Measurements from ENCODE around the gene RGS5.

The RGS5 gene

GRCh38 chr1:163178628-163179027 lies 24.1 kb downstream of the RGS5 start:
- DNase-seq = no peak

- no peak for DNase-seq
Measured at GRCh38 chr1:163176797-163177196, 25.9 kb downstream of the RGS5 start.

GRCh38 chr1:163174524-163175437 lies 27.9 kb downstream of the RGS5 start:
- peak; percentile 14 for DNase-seq

GRCh38 chr1:163173121-163173520 lies 29.6 kb downstream of the RGS5 start:
- no peak for DNase-seq

GRCh38 chr1:163172596-163172995 lies 30.1 kb downstream of the RGS5 start:
- no peak for DNase-seq

GRCh38 chr1:163171826-163172225 lies 30.9 kb downstream of the RGS5 start:
- DNase-seq = no peak

- DNase-seq = no peak
Measured at GRCh38 chr1:163170975-163171676, 31.6 kb downstream of the RGS5 start.

- no peak for DNase-seq
Measured at GRCh38 chr1:163170331-163170730, 32.4 kb downstream of the RGS5 start.

GRCh38 chr1:163169553-163169952 lies 33.2 kb downstream of the RGS5 start:
- no peak for DNase-seq

- DNase-seq = no peak
Measured at GRCh38 chr1:163168053-163168452, 34.7 kb downstream of the RGS5 start.

GRCh38 chr1:163166886-163167555 lies 35.7 kb downstream of the RGS5 start:
- no peak for DNase-seq

- DNase-seq = no peak
Measured at GRCh38 chr1:163165119-163165518, 37.6 kb downstream of the RGS5 start.

- no peak for DNase-seq
Measured at GRCh38 chr1:163163881-163164582, 38.7 kb downstream of the RGS5 start.

- DNase-seq = no peak
Measured at GRCh38 chr1:163163163-163163562, 39.6 kb downstream of the RGS5 start.

- DNase-seq = no peak
Measured at GRCh38 chr1:163162381-163162914, 40.3 kb downstream of the RGS5 start.

GRCh38 chr1:163161841-163162240 lies 40.9 kb downstream of the RGS5 start:
- DNase-seq = no peak

GRCh38 chr1:163161337-163161736 lies 41.4 kb downstream of the RGS5 start:
- DNase-seq = no peak

GRCh38 chr1:163155606-163156005 lies 47.1 kb downstream of the RGS5 start:
- no peak for DNase-seq

- DNase-seq = no peak
Measured at GRCh38 chr1:163148911-163149310, 53.8 kb downstream of the RGS5 start.

GRCh38 chr1:163147019-163147418 lies 55.7 kb downstream of the RGS5 start:
- no peak for DNase-seq

GRCh38 chr1:163145435-163145834 lies 57.3 kb downstream of the RGS5 start:
- DNase-seq = no peak

- DNase-seq = no peak
Measured at GRCh38 chr1:163144418-163144817, 58.3 kb downstream of the RGS5 start.

- no peak for DNase-seq
Measured at GRCh38 chr1:163142152-163142551, 60.6 kb downstream of the RGS5 start.

Measured in CD4-positive, alpha-beta T cell treated with Interleukin-21 for 1 hour (primary cell).